Activated T-cell treated with anti-CD3 and anti-CD28 coated beads, Interleukin-2, amount 50 U/mL, for 24 hours (primary cell): ENCODE measurements around the gene RPS21.

Experiments
- DNase-seq: peaks from one replicate; pipeline ENCODE4 v3.0.0-alpha.2; 2020
- H3K27ac Mint-ChIP-seq: 2 replicates; pipeline ENCODE4 v1.8.0; 2020; ENCODE audit warnings: mild to moderate bottlenecking, mixed read lengths
- H3K27me3 Mint-ChIP-seq: 2 replicates; pipeline ENCODE4 v1.8.0; 2020; ENCODE audit warnings: mixed read lengths
- H3K36me3 Mint-ChIP-seq: 2 replicates; pipeline ENCODE4 v1.8.0; 2020; ENCODE audit warnings: low read depth, mixed read lengths
- H3K4me1 Mint-ChIP-seq: 2 replicates; pipeline ENCODE4 v1.8.0; 2020; ENCODE audit warnings: low read depth, mixed read lengths
- H3K4me3 Mint-ChIP-seq: 2 replicates; pipeline ENCODE4 v1.8.0; 2020; ENCODE audit warnings: mild to moderate bottlenecking, moderate library complexity, mixed read lengths
- H3K9me3 Mint-ChIP-seq: 2 replicates; pipeline ENCODE4 v1.8.0; 2020; ENCODE audit warnings: mixed read lengths

RPS21 gene

DNA sequence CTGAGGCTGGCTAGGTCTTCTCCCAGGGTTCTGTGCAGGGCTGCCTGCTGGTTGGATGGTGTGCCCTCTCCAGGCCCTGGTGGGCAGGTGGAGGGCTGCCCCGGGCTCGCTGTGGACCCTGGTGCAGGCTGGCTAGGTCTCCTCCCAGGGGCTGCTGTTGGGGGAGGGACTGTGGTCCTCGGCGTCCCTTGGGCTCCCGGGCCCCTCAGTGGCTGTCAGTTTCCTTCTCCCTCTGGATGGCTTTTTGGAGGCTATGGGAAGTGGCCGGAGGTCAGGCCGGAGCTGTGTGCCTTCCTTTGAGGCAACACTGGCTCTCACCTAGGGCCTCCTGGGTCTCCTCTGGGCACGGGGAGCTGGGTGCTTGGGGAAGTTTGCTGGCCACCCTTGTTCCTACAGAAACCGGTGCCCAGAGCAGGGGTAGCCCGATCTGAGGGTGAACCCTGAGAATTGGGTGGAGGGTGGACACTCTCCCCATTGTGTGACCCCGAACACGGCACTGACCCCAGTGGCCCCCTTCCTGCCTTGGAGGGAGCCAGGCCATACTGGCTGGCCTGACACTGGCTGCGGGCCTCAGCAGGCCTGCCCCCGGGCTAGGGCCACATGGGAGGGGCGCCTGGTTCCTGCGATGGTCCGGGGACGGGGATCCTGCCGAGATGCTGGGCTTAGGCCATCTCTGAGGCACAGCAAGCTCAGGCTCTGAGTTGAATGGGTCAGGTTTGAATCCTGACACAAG lies 24.0 kb downstream of the RPS21 start:
- H3K4me3 Mint-ChIP-seq: no peak overlapping the region
- peaks cover 19% of the 10 kb centered on the region for H3K4me1 Mint-ChIP-seq
- H3K27me3 Mint-ChIP-seq: no peaks in the 10 kb centered on the region
- no peak for DNase-seq
- no peaks in the 10 kb centered on the region for H3K9me3 Mint-ChIP-seq
- H3K36me3 Mint-ChIP-seq: no peaks in the 10 kb centered on the region
- no peak overlapping the region for H3K27ac Mint-ChIP-seq

DNA sequence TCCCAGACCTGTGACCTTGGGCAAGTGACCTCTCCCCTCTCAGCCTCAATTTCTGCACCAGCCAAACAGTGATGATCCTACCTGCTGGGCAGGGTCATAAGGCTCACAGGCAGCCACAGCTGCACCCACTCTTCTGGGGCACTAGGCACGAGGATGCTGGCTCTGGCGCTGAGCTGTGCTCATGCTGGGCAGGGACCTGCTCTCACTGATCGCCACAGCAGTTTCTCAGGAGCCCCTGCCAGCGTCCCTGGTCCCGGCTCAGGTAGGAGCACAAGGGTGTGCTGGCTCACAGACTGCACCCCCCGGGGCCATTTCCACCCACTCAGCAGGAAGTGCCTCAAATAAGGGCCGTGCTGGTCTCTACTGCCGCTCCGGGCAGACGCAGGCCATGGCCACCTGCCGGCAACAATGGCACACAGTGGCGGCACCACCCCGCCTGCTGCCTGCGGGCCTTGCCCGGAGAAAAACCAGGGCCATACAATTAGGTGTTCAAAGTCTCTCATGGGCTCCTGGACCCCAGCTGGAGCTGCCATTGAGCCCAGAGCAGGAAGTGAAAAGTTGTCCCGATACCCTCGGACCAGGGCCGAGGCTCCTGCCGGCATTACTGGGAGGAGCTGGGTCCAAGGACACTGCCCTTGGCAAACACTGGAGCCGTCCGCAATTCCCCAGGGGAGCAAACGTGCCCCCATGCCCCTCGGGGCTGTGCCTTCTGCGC lies 24.7 kb downstream of the RPS21 start:
- no peak overlapping the region for H3K4me3 Mint-ChIP-seq
- DNase-seq: no peak
- H3K27me3 Mint-ChIP-seq: no peaks in the 10 kb centered on the region
- H3K36me3 Mint-ChIP-seq: no peaks in the 10 kb centered on the region
- H3K4me1 Mint-ChIP-seq: peaks cover 15% of the 10 kb centered on the region
- H3K9me3 Mint-ChIP-seq: no peaks in the 10 kb centered on the region
- H3K27ac Mint-ChIP-seq: no peak overlapping the region

DNA sequence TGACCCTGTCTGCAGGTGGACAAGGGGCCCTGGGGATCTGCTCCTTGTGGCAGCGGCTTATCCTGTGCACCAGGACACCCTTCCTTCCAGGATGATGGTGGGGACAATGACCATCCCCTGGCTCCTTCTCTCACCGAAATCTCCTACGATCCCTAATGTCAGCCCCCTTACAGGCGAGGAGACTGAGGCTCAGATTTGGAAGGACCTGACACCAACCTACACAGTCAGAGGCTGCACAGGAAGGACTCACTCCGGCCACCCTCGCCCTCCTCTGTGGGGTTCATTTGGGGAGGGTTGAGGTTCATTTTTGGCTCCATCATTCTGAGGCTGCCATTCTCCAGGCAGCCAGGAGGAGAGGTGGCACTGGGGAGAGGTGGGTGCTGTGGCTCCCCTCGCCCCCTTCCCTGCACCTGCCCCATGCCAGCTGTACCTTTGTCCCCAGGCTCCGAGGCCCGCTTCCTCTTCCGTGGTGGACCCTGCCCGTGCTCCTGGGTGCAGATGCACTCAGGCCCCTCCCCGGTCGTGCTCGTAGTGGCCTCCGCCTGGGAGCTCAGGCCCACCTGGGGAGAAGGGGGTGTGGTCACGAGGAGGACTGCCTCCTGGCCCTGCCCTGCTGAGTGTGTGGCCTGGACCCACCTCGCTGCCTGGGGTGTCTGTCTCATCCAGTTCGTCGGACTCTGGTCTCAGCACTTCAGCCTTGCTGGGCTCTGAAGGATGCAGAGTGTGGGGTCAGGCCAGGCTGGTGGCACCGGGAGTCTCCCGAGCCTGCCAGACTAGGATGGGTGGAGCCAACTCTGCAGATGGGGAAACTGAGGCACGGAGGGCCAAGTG lies 25.5 kb downstream of the RPS21 start:
- no peak overlapping the region for H3K4me3 Mint-ChIP-seq
- no peaks in the 10 kb centered on the region for H3K9me3 Mint-ChIP-seq
- H3K36me3 Mint-ChIP-seq: no peaks in the 10 kb centered on the region
- no peak overlapping the region for H3K27ac Mint-ChIP-seq
- peaks cover 14% of the 10 kb centered on the region for H3K4me1 Mint-ChIP-seq
- no peak for DNase-seq
- no peaks in the 10 kb centered on the region for H3K27me3 Mint-ChIP-seq

GRCh38 chr20:62413025-62413570 lies 26.2 kb downstream of the RPS21 start:
- Mint-ChIP-seq H3K9me3 (no peaks in the 10 kb centered on the region), H3K27me3 (no peaks in the 10 kb centered on the region), H3K4me1 (peaks cover 8% of the 10 kb centered on the region), H3K36me3 (no peaks in the 10 kb centered on the region), H3K27ac (no peak overlapping the region), H3K4me3 (no peak overlapping the region)
- DNase-seq: no peak

DNA sequence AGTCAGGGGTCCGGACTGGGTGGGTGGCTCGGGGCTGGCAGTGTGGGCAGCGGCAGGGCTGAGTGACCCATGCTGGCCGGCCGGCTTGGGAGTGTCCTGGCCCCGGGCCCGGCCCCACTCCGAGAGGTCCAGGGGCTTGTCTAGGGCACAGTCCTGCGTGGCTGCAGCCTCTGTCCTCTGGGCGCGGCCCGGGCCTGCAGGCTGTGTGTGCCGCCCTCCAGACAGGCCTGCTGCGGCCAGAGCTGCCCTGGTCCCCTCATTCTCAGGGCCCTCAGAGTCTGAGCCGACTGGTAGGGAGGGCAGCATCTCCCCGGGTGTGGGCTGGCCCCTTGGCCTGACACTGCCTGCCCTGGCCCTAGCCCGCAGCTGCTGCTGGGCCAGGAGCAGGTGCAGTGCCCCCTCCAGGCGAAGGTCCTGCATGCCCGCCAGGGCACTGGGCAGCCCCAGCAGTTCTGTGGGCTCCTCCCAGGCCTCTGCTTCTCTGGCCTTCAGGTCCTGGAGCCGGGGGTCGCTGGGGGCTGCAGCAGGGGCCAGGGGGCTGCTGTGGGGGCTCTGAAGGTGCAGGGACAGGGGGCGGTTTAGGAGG lies 27.1 kb downstream of the RPS21 start:
- no peak overlapping the region for H3K27ac Mint-ChIP-seq
- H3K4me3 Mint-ChIP-seq: no peak overlapping the region
- H3K36me3 Mint-ChIP-seq: no peaks in the 10 kb centered on the region
- peaks cover 8% of the 10 kb centered on the region for H3K4me1 Mint-ChIP-seq
- no peaks in the 10 kb centered on the region for H3K27me3 Mint-ChIP-seq
- H3K9me3 Mint-ChIP-seq: no peaks in the 10 kb centered on the region
- DNase-seq: no peak

DNA sequence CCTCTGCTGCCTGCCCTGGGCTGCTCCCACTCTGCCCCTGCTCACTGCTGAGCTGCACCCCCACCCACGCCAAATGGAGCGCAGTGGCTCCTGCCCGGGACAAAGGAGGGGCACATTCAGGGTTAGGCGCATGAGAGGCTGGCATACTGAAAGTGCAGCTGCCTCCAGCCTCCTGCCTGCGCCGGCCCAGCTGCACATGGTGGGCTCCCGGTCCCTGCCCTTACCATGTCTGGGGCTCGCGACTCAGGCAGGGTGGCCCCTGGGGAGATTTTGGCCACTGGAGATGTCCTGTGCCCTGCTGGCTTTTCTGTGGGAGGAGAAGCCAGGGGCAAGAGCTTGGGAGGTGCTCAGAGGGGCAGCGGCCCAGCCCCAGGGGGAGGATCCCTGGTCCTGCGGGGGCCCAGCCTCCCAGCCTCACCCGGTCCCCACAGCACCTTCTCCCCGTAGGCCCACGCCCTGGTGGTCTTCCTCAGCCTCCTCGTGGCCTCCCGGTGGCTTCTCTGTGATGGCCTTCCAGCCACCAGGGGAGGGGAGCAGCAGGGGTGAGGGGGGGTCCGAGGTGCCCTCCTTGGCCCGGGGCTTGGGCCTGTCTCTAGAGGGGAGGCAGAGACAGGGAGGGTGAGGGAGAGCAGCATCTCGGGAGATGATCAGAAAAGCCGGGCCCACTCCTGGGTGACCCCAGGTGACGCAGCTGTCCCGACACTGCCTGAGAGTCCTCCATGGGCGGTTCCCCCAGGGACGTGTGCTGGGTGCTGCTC lies 28.6 kb downstream of the RPS21 start:
- Mint-ChIP-seq H3K4me3 (no peak overlapping the region), H3K9me3 (no peaks in the 10 kb centered on the region), H3K27ac (no peak overlapping the region), H3K36me3 (no peaks in the 10 kb centered on the region), H3K27me3 (no peaks in the 10 kb centered on the region), H3K4me1 (no peaks in the 10 kb centered on the region)
- DNase-seq: no peak

DNA sequence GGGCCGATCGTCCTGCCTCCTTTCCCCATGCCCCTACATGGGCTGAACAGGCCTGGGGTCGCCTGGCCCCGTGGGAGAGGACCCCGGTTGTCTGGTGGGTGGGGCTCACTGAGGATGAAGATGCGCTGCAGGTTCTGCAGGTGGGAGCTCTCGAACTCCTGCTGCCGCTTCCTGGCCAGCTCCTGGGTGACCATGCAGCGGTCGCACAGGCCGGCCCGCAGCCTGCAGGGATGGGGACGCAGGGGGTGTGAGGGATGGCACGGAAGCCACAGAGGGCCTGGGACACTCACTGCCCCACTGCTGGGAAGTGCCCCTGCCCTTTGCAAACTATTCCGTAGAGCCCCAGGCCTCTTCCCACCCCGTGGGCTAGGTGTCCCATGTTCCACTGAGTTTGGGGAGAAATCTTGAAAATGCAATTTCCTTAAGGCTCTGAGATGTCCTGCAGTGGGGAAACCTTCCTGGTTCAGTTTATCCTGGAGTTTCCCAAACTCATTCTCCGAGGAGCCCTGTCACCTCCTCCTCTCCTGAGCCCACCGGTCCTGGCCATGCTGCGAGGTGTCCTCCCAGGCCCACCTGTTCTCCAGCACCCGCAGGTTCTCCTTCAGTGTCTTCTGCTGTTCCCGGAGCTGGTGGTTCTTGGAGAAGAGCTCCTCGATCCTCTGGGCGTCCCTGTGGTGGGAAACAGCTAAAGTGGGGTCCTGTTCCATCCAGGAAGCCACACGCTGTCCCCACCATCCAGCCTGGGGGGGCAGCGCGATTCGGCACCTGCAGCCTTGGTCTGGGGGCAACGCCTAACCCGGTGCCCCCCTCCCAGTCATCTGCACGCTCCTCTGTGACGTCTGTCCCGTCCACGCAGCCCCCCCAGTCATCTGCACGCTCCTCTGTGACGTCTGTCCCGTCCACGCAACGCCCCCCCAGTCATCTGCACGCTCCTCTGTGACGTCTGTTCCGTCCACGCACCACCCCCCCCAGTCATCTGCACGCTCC lies 30.0 kb downstream of the RPS21 start:
- DNase-seq: no peak
- Mint-ChIP-seq H3K9me3 (no peaks in the 10 kb centered on the region), H3K4me3 (no peak overlapping the region), H3K4me1 (no peaks in the 10 kb centered on the region), H3K36me3 (no peaks in the 10 kb centered on the region), H3K27ac (no peak overlapping the region), H3K27me3 (no peaks in the 10 kb centered on the region)

- H3K36me3 Mint-ChIP-seq: no peaks in the 10 kb centered on the region
- no peaks in the 10 kb centered on the region for H3K4me1 Mint-ChIP-seq
- no peak overlapping the region for H3K4me3 Mint-ChIP-seq
- H3K27me3 Mint-ChIP-seq: no peaks in the 10 kb centered on the region
- H3K27ac Mint-ChIP-seq: no peak overlapping the region
- no peak for DNase-seq
- no peaks in the 10 kb centered on the region for H3K9me3 Mint-ChIP-seq
Observed at GRCh38 chr20:62417981-62418708, 31.2 kb downstream of the RPS21 start.

GRCh38 chr20:62418709-62419487 lies 32.0 kb downstream of the RPS21 start:
- no peaks in the 10 kb centered on the region for H3K9me3 Mint-ChIP-seq
- no peak overlapping the region for H3K27ac Mint-ChIP-seq
- DNase-seq: no peak
- no peaks in the 10 kb centered on the region for H3K36me3 Mint-ChIP-seq
- no peak overlapping the region for H3K4me3 Mint-ChIP-seq
- H3K4me1 Mint-ChIP-seq: no peaks in the 10 kb centered on the region
- H3K27me3 Mint-ChIP-seq: no peaks in the 10 kb centered on the region

DNA sequence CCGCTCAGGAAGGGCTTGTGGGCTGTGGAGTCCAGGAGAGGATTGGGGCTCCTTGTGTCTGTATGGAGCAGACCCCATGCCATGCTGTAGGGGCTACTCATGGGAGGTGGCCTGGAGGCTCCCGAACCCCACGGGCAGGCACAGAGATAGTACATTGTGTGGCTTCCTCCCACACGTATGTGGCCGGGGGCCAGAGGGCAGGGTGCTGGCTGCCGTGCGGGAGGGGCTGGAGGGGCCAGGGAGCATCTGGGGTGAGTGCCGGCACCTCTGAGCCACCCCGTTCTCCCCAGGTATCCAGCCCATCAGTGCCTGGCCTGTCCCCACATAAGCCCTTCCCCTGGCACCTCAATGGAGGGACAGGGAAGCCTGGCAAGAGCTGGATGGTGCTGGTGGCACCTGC lies 32.9 kb downstream of the RPS21 start:
- Mint-ChIP-seq H3K4me1 (no peaks in the 10 kb centered on the region), H3K27me3 (peaks cover 1% of the 10 kb centered on the region), H3K27ac (no peak overlapping the region), H3K36me3 (no peaks in the 10 kb centered on the region), H3K9me3 (no peaks in the 10 kb centered on the region), H3K4me3 (no peak overlapping the region)
- no peak for DNase-seq

- Mint-ChIP-seq H3K4me3 (no peak overlapping the region), H3K27me3 (peaks cover 5% of the 10 kb centered on the region), H3K36me3 (no peaks in the 10 kb centered on the region), H3K27ac (no peak overlapping the region), H3K9me3 (no peaks in the 10 kb centered on the region), H3K4me1 (no peaks in the 10 kb centered on the region)
- DNase-seq: no peak
Observed at GRCh38 chr20:62420846-62421715, 34.2 kb downstream of the RPS21 start.
